DOHH2 (cell line): Measurements from ENCODE around the gene LHX2.

ENCODE experiments used
- EZH2phosphoT487 ChIP-seq: fragments of 200-600 bp; sonication (generic); IDR thresholded peaks from 2 replicates; pipeline ENCODE4 v1.6.1; 2017; ENCODE audit warnings: borderline replicate concordance, mild to moderate bottlenecking, antibody characterized with exemption, low read length, moderate library complexity, mixed read lengths
- TF ChIP-seq, protein P1 (sequence below): fragments of 200-600 bp; sonication (generic); IDR thresholded peaks from one replicate; pipeline ENCODE4 v1.5.1; 2014; ENCODE audit warnings: antibody characterized with exemption, mild to moderate bottlenecking, low read depth, low read length; ENCODE audit not compliant: poor library complexity, severe bottlenecking

DNA sequence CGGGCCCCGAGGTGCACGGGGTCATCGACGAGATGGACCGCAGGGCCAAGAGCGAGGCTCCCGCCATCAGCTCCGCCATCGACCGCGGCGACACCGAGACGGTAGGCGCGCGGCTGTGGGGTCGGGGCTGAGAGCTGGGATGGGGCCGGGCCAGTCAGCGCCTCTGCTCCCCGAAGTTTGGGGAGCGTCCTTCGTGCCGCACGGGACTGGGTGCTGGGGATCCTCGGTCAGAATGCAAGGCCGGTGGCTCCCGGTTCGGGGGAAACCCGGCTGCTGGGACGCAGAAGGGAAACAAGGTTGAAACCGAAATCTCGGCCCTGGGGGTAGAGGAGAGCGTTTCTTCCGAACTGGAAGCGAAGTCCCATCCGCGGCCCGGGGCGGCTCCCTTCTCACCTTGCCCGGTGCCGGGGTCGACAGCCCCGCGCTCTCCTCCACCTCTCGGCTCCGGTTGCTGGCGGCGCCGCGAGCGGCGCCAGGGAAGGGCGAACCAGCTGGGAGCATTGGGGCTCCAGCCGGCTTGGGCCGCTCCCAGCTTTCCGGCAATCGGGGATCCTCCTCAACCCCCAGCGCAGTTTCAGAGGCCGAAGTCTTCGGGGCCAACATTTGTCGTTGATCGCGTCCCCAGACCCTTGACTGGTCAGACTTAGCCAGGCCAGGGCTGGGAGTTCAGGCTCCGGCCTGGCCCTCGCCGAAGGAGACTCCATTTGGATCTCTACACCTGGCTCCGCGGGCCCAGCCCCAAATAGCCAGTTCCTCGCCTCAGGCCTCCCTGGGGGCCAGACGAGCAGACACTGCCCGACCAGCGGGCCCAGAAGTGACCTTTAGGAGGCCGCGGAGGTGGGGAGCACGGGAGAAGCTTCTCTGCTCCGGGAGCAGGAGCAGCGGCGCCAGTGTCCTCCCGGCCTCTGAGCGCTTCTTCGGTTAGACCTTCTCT is 1.1 kb downstream of the LHX2 start:
- TF ChIP-seq, protein P1, sequence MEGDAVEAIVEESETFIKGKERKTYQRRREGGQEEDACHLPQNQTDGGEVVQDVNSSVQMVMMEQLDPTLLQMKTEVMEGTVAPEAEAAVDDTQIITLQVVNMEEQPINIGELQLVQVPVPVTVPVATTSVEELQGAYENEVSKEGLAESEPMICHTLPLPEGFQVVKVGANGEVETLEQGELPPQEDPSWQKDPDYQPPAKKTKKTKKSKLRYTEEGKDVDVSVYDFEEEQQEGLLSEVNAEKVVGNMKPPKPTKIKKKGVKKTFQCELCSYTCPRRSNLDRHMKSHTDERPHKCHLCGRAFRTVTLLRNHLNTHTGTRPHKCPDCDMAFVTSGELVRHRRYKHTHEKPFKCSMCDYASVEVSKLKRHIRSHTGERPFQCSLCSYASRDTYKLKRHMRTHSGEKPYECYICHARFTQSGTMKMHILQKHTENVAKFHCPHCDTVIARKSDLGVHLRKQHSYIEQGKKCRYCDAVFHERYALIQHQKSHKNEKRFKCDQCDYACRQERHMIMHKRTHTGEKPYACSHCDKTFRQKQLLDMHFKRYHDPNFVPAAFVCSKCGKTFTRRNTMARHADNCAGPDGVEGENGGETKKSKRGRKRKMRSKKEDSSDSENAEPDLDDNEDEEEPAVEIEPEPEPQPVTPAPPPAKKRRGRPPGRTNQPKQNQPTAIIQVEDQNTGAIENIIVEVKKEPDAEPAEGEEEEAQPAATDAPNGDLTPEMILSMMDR = no peak
- TF ChIP-seq EZH2phosphoT487 = no peak
